Lower leg skin (tissue), 4 donors: ENCODE data around the gene FAM227B. TPM values are rescaled to one million over a fixed set of nuclear protein-coding genes. Genes with fewer than 3 reads are reported as not detected.

ENCODE experiments used
- DNase-seq, 2 donors: peaks; one replicate each; pipeline ENCODE4 v3.0.0-alpha.2; 2019; ENCODE audit warnings: low spot score in 2 of 2
- H3K4me3 ChIP-seq: fragments of 200-600 bp; sonication (generic); 2 replicates; pipeline ENCODE4 v1.5.1; 2017; ENCODE audit warnings: mild to moderate bottlenecking, low read depth; ENCODE audit not compliant: poor library complexity, severe bottlenecking
- POLR2A ChIP-seq, 2 donors: fragments of 450-650 bp; IDR thresholded peaks; one replicate each; pipeline ENCODE4 v1.6.1; 2016 to 2017; ENCODE audit warnings: antibody characterized with exemption in 2 of 2, mild to moderate bottlenecking in 1 of 2, moderate library complexity in 1 of 2
- WGBS, 2 donors: methylation state at CpG; one replicate each; pipeline ENCODE4 v1.1.5; 2018; 5-methylcytosine and 5-hydroxymethylcytosine counted together
- intact Hi-C: fragments of 100-400 bp; cut with DNase I; formaldehyde crosslinking; loops from one replicate; pipeline ENCODE4 v1.15.0; 2023; ENCODE audit warnings: low total_unique reads
- total RNA-seq, 4 donors: library from RNA; depleted of rRNA; stranded (reverse); fragments of >200 nt; gene quantifications; one replicate each; pipeline ENCODE4 v1.1.0, GENCODE V29; 2016
- TF ChIP-seq, protein P1 (sequence below), 3 donors: fragments of 450-650 bp; IDR thresholded peaks; one replicate each; pipeline ENCODE4 v1.5.1; 2016; ENCODE audit warnings: antibody characterized with exemption in 3 of 3, mild to moderate bottlenecking in 3 of 3, moderate library complexity in 2 of 3

FAM227B gene
- total RNA-seq, 4 donors from 2014 or later = 3.7 to 9.4 (median 5.5) TPM

DNA sequence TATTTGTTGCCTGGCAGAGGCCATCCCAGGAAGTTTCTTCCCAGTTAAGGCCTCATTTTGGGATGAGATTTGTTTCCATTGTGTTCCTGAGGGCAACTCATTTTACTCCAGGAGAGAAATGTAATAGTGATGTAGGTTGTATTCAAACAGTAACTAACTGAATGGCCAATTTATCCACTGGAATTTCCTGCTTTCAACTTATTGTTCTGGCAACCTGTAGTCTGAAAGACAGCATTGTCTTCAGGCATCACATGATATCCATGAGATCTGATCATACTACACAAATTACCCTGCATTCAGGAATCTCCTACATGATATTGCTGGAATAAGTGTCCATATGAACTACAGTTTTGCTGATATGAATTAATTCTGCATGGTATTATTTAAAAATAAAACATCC lies 277.1 kb downstream of the FAM227B start:
- H3K4me3 ChIP-seq = no peak overlapping the region
- no peak for DNase-seq
- intact Hi-C loops = no loop called here
- no peak for TF ChIP-seq POLR2A (IDR thresholded peaks at IDR 0.05)
- TF ChIP-seq, protein P1, sequence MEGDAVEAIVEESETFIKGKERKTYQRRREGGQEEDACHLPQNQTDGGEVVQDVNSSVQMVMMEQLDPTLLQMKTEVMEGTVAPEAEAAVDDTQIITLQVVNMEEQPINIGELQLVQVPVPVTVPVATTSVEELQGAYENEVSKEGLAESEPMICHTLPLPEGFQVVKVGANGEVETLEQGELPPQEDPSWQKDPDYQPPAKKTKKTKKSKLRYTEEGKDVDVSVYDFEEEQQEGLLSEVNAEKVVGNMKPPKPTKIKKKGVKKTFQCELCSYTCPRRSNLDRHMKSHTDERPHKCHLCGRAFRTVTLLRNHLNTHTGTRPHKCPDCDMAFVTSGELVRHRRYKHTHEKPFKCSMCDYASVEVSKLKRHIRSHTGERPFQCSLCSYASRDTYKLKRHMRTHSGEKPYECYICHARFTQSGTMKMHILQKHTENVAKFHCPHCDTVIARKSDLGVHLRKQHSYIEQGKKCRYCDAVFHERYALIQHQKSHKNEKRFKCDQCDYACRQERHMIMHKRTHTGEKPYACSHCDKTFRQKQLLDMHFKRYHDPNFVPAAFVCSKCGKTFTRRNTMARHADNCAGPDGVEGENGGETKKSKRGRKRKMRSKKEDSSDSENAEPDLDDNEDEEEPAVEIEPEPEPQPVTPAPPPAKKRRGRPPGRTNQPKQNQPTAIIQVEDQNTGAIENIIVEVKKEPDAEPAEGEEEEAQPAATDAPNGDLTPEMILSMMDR (IDR thresholded peaks at IDR 0.05) = no peak

DNA sequence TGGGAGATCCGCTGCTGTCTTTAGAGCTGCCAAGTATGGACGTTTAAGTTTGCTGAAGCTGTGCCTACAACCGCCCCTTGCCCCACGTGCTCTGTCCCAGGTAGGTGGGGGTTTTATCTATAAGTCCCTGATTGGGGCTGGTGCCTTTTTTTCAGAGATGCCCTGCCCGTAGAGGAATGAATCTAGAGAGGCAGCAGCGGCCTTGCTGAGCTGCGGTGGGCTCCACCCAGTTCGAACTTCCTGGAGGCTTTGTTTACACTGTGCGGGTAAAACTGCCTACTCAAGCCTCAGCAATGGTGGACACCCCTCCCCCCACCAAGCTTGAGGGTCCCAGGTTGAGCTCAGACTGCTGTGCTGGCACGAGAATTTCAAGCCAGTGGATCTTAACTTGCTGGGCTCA lies 281.0 kb downstream of the FAM227B start:
- intact Hi-C loops = no loop called here
- no peak for DNase-seq
- 92 to 95% methylated on average over 8 to 9 of the region's 10 CpGs for WGBS, 2 donors
- TF ChIP-seq POLR2A (IDR thresholded peaks at IDR 0.05) = no peak
- TF ChIP-seq, protein P1 (IDR thresholded peaks at IDR 0.05) = no peak
- H3K4me3 ChIP-seq = no peak overlapping the region

DNA sequence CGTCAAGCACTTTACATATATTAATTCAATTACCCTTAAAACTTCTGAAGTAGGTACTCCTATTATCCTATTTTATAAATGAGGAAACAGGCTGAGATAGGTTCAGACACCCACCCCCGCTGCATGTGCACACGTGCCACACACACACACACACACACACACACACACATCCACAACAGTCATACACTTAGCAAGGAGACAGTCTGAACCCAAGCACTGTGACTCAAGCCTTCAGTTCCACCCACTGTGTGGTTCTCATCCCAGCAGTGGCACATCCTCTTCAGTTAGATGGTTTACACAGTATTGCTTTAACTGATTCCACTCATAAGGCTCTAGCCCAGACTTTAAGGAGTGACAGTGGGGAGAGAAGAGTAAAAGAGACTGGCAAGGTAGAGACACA lies 288.7 kb downstream of the FAM227B start:
- H3K4me3 ChIP-seq = no peak overlapping the region
- 89 to 93% methylated on average over 3 of the region's 3 CpGs for WGBS, 2 donors
- intact Hi-C loops = no loop called here
- no peak for TF ChIP-seq POLR2A (IDR thresholded peaks at IDR 0.05)
- TF ChIP-seq, protein P1 (IDR thresholded peaks at IDR 0.05) = no peak
- no peak for DNase-seq

DNA sequence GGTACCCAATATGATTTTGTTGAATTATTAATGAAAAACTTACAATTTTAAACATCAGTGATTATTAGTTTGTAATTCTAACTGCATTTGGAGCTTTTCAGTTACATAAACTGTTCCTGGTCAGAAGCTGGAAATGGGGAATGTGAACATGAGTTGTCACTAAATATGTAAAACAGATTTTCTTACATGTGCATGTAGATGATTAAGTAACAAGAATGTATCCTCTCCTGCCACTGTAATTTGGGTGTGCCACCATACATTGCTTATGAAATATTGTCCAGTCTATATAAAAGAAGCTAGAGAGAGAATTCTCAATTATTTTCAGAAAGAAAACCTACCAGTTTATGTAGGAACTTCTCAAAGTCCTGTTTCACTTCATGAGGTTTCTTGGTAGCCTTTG lies 289.2 kb downstream of the FAM227B start:
- intact Hi-C loops = no loop called here
- no peak for TF ChIP-seq POLR2A (IDR thresholded peaks at IDR 0.05)
- TF ChIP-seq, protein P1 (IDR thresholded peaks at IDR 0.05) = no peak
- no peak overlapping the region for H3K4me3 ChIP-seq
- DNase-seq = no peak

DNA sequence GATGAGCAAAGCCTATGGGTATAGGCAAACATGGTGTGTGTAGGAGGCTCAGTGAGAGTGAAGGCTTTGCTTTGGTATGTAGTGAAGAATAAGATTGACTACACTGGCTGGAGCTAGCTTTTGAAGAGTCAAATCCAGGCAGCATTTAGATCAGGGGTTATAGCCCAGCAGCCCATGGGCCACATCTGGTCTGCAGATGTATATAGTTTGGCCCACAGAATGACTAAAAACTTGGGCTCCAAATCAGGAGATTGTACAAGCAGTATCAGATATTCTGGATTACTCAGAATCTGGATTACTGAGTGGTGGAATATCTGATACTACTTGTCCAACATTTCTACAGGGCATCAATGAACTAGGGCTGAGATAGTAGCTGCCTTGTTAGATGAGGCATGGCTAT lies 290.5 kb downstream of the FAM227B start:
- TF ChIP-seq, protein P1 (IDR thresholded peaks at IDR 0.05) = no peak
- TF ChIP-seq POLR2A (IDR thresholded peaks at IDR 0.05) = no peak
- no peak for DNase-seq
- intact Hi-C loops = no loop called here
- H3K4me3 ChIP-seq = no peak overlapping the region

DNA sequence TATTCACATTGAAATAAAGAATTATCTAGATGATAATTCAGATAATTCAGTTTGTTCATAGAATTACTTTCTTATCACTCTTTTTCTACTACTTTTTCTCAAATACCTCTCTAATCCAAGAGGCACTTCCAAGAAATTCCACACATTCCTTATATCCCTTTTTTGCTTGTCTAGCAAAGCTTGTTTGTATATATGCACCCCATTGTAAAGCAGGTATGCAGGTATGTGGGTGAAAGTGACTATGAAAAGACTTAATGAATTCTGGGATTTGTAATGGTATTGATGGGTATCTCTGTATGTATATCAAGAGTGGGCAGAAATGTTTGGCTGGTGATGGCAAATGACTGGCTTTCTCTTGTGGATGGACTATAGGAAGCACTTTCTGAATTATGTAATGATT lies 291.7 kb downstream of the FAM227B start:
- TF ChIP-seq, protein P1 (IDR thresholded peaks at IDR 0.05) = no peak
- TF ChIP-seq POLR2A (IDR thresholded peaks at IDR 0.05) = no peak
- intact Hi-C loops = no loop called here
- H3K4me3 ChIP-seq = no peak overlapping the region
- no peak for DNase-seq
